ENCODE data around the gene C16orf92. TPM values are rescaled to one million over a fixed set of nuclear protein-coding genes. Genes with fewer than 3 reads are reported as not detected.

C16orf92 gene
- total RNA-seq, 4 donors from 2014 or later: not detected

DNA sequence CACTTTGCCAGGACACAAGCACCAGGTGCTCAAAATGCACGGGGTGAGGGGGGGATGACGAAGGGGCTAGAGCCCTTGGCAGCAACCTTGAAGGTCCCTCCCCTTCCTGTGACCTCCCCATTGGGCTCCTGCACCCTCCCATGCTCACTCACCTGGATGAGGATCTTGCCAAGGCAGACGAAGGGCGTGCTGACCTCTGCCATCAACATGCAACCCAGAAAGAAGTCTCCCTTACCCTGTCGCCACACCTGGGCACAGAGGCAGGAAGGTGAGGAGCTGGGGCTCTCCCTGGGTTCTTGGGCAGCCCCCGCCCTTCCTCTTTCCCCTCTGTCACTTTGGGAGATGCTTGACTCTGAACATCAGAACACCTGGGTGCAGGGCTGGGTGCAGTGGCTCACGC, 2.6 kb downstream of the C16orf92 start:
- peaks cover 0 to 58% (median 16%) of the 10 kb centered on the region in 4 donors for H3K27me3 ChIP-seq
- intact Hi-C loops (cut with DNase I): no loop called here

DNA sequence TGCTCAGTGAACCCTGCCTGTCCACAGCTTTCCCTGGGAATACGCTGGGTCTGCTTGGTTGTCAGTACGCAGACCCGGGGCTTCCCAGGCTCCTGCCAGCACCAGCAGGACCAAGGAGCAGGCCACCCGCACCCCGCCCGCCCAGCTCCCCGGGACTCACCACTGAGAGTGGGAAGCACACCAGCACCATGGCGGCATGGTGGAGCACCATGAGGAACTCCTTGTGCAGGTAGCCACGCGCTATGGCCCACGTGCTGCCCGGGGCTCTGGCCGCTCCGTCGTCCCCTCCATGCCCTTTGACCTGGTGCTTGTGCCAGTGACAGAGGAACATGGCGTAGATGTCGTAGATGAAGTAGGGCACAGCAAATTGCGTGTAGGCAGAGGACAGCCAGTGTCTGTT, 3.5 kb downstream of the C16orf92 start:
- no peak overlapping the region for H3K4me3 ChIP-seq
- H3K27me3 ChIP-seq: peaks cover 0 to 66% (median 24%) of the 10 kb centered on the region in 4 donors
- H3K27ac ChIP-seq (replicated peaks in 1 of 4): no peak overlapping the region
- no peaks in the 10 kb centered on the region for H3K36me3 ChIP-seq
- TF ChIP-seq POLR2AphosphoS5 (IDR thresholded peaks at IDR 0.05): no peak
- no peak for TF ChIP-seq EP300 (IDR thresholded peaks at IDR 0.05)
- TF ChIP-seq POLR2A (IDR thresholded peaks at IDR 0.05; ENCODE audit: low read depth): no peak
- TF ChIP-seq, protein P1, sequence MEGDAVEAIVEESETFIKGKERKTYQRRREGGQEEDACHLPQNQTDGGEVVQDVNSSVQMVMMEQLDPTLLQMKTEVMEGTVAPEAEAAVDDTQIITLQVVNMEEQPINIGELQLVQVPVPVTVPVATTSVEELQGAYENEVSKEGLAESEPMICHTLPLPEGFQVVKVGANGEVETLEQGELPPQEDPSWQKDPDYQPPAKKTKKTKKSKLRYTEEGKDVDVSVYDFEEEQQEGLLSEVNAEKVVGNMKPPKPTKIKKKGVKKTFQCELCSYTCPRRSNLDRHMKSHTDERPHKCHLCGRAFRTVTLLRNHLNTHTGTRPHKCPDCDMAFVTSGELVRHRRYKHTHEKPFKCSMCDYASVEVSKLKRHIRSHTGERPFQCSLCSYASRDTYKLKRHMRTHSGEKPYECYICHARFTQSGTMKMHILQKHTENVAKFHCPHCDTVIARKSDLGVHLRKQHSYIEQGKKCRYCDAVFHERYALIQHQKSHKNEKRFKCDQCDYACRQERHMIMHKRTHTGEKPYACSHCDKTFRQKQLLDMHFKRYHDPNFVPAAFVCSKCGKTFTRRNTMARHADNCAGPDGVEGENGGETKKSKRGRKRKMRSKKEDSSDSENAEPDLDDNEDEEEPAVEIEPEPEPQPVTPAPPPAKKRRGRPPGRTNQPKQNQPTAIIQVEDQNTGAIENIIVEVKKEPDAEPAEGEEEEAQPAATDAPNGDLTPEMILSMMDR (IDR thresholded peaks at IDR 0.05): no peak
- H3K4me1 ChIP-seq: peaks cover 10 to 18% (median 16%) of the 10 kb centered on the region in 4 donors
- 84% methylated on average over 16 of the region's 18 CpGs for WGBS
- DNase-seq (ENCODE audit: extremely low spot score): no peak
- H3K9me3 ChIP-seq: no peaks in the 10 kb centered on the region
- intact Hi-C loops (cut with DNase I): no loop called here

More for the DNA sequence above, 2.6 kb downstream of the C16orf92 start:
- no peak for DNase-seq (ENCODE audit: extremely low spot score)
- Histone ChIP-seq H3K9me3 (no peaks in the 10 kb centered on the region), H3K36me3 (no peaks in the 10 kb centered on the region), H3K4me1 (peaks cover 6 to 18% (median 15%) of the 10 kb centered on the region in 4 donors), H3K4me3 (no peak overlapping the region), H3K27ac (replicated peaks in 1 of 4) (no peak overlapping the region)
- WGBS: no CpG with 5 or more reads among the region's 7 CpGs
- TF ChIP-seq POLR2A (IDR thresholded peaks at IDR 0.05; ENCODE audit: low read depth) (no peak), EP300 (IDR thresholded peaks at IDR 0.05) (no peak), POLR2AphosphoS5 (IDR thresholded peaks at IDR 0.05) (no peak)
- TF ChIP-seq, protein P1 (IDR thresholded peaks at IDR 0.05): no peak

DNA sequence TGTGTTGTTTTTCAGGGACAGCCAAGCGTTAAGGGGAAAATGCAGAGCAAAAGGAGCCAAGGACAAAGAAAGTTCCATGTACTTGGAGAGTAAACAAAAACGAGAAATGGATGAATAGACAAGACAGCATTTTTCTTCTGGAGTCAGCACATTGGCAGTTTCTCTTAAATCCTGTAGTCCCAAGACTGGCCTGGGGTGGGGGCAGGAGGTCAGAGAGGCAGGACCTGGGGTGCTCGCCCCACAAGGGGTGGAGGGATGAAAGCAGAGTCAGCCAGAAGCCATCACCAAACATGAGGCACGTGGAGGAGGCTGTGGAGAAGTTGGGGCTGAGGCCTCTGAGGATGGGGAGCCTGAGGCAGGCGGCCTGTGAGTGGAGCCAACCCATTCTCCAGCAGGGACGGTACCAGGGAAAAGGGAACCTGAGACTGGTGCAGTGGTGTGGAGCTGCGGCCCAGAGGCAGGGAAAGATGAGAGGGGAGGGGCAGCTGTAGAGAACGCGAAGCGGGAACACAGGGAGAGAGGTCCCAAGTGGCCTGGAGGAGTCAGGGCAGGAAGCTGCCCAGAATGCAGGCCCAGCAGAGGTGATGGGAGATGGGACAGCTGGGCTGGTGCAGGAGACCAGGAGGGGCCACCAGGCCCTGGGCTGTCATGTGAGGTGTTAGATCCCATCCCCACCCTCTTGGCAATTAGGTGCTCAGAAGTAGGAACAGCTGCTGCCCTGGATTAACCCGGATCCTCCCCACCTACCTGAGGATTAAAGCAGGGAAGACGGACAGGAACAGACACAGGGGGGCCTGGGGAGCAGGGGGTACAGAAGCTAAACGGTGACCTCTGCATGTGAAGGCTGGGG, 4.8 kb downstream of the C16orf92 start:
- Histone ChIP-seq H3K4me1 (peaks cover 9 to 19% (median 13%) of the 10 kb centered on the region in 4 donors), H3K27ac (replicated peaks in 1 of 4) (no peak overlapping the region), H3K4me3 (no peak overlapping the region), H3K36me3 (no peaks in the 10 kb centered on the region), H3K27me3 (peaks cover 0 to 80% (median 33%) of the 10 kb centered on the region in 4 donors), H3K9me3 (no peaks in the 10 kb centered on the region)
- TF ChIP-seq, protein P1 (IDR thresholded peaks at IDR 0.05): no peak
- TF ChIP-seq EP300 (IDR thresholded peaks at IDR 0.05) (no peak), POLR2A (IDR thresholded peaks at IDR 0.05; ENCODE audit: low read depth) (no peak), POLR2AphosphoS5 (IDR thresholded peaks at IDR 0.05) (no peak)
- WGBS: 35% methylated on average over 13 of the region's 13 CpGs
- intact Hi-C loops (cut with DNase I): no loop called here
- DNase-seq (ENCODE audit: extremely low spot score): no peak

DNA sequence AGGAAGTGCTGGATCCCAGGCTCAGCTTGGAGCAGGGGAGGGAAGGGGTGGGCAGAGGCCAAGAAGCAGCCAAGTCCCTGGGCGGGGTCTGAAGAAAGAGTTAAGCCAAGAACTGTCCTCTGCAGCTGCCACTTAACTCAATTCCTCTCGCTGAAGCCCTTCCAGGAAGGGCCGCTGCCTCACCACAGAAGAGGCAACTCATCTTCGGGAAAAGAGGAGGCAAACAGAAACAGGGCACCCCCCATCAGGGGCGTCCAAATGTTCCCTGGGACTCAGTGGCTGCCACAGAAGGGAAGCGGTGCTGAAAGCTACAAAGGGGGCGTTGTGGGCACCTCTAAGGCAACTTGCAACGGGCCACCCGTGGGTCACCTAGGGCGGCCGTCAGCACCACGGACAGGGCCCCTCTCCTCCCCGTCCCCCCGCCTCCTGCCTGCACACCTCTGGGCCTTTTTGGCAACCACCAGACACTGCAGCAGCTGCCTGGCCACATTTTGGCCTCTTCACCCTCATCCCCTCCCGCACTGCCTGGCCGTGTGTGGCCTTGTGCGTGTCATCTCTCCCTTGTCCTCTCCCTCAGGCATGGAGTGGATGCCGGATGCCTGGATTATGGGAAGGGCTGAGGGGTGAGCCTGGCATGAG, 5.6 kb downstream of the C16orf92 start:
- Histone ChIP-seq H3K36me3 (no peaks in the 10 kb centered on the region), H3K4me3 (no peak overlapping the region), H3K27ac (replicated peaks in 1 of 4) (no peak overlapping the region), H3K27me3 (peaks cover 0 to 87% (median 37%) of the 10 kb centered on the region in 4 donors), H3K9me3 (no peaks in the 10 kb centered on the region), H3K4me1 (peaks cover 9 to 19% (median 13%) of the 10 kb centered on the region in 4 donors)
- intact Hi-C loops (cut with DNase I): no loop called here
- WGBS: 27% methylated on average over 16 of the region's 18 CpGs
- DNase-seq (ENCODE audit: extremely low spot score): no peak
- TF ChIP-seq POLR2AphosphoS5 (IDR thresholded peaks at IDR 0.05) (no peak), POLR2A (IDR thresholded peaks at IDR 0.05; ENCODE audit: low read depth) (no peak), EP300 (IDR thresholded peaks at IDR 0.05) (no peak)
- TF ChIP-seq, protein P1 (IDR thresholded peaks at IDR 0.05): no peak

Data from esophagus muscularis mucosa (tissue), 4 donors.